PC-9 (cell line): ENCODE measurements around the gene CLEC16A.

Experiments
- CTCF ChIP-seq: fragments of 200-600 bp; sonication (generic); conservative IDR thresholded peaks from 2 replicates; pipeline ENCODE4 v1.6.1; 2017; ENCODE audit warnings: mixed run types, antibody characterized with exemption, mild to moderate bottlenecking, moderate library complexity
- EZH2 ChIP-seq: fragments of 200-600 bp; sonication (generic); IDR thresholded peaks from 2 replicates; pipeline ENCODE4 v1.8.0; 2017; ENCODE audit warnings: antibody characterized with exemption, low read depth

- no peak for TF ChIP-seq CTCF
- no peak for TF ChIP-seq EZH2
Measured at GRCh38 chr16:11067266-11067665, 122.9 kb downstream of the CLEC16A start.
